Lung (tissue), 12 donors: ENCODE measurements around the gene PPP5C. TPM values are rescaled to one million over a fixed set of nuclear protein-coding genes. Genes with fewer than 3 reads are reported as not detected.

Source experiments
- ATAC-seq: fragments of 200-7000 bp; cut with Tn5 transposase; one replicate; pipeline ENCODE4 v1.9.1; 2020; ENCODE audit warnings: moderate number of reproducible peaks; ENCODE audit not compliant: insufficient read depth, low FRiP score
- DNase-seq, 3 donors: peaks; one replicate each; pipeline ENCODE4 v3.0.0-alpha.2; 2013 to 2017
- H3K27ac ChIP-seq, 2 donors: one replicate each; pipeline ENCODE4 v1.5.1; 2013; ENCODE audit warnings: mild to moderate bottlenecking in 2 of 2, moderate library complexity in 2 of 2, control low read depth in 1 of 2, inconsistent platforms in 1 of 2, low read depth in 1 of 2, low read length in 1 of 2
- H3K27me3 ChIP-seq, 3 donors: one replicate each; pipeline ENCODE4 v1.5.1; 2013; ENCODE audit warnings: low read length in 2 of 3; ENCODE audit not compliant: control insufficient read depth in 3 of 3, insufficient read depth in 3 of 3
- H3K36me3 ChIP-seq, 4 donors: one replicate each; pipeline ENCODE4 v1.5.1; 2013; ENCODE audit warnings: low read length in 4 of 4, mild to moderate bottlenecking in 1 of 4, moderate library complexity in 1 of 4; ENCODE audit not compliant: control insufficient read depth in 4 of 4, insufficient read depth in 4 of 4
- H3K4me1 ChIP-seq, 5 donors: one replicate each; pipeline ENCODE4 v1.5.1; 2013; ENCODE audit warnings: low read length in 5 of 5, mild to moderate bottlenecking in 2 of 5, moderate library complexity in 1 of 5; ENCODE audit not compliant: control insufficient read depth in 5 of 5, insufficient read depth in 5 of 5
- H3K4me3 ChIP-seq: one replicate; pipeline ENCODE4 v1.5.1; 2013; ENCODE audit warnings: mild to moderate bottlenecking, control low read depth, moderate library complexity
- H3K9ac ChIP-seq, 2 donors: one replicate each; pipeline ENCODE4 v1.5.1; 2013; ENCODE audit warnings: low read length in 2 of 2, control low read depth in 1 of 2; ENCODE audit not compliant: insufficient read depth in 1 of 2
- H3K9me3 ChIP-seq, 4 donors: one replicate each; pipeline ENCODE4 v1.5.1; 2013; ENCODE audit warnings: low read length in 3 of 4, mild to moderate bottlenecking in 1 of 4, moderate library complexity in 1 of 4; ENCODE audit not compliant: control insufficient read depth in 4 of 4, insufficient read depth in 3 of 4
- CTCF ChIP-seq: IDR thresholded peaks from 2 replicates; pipeline ENCODE4 v1.5.1; 2012; ENCODE audit warnings: mild to moderate bottlenecking; ENCODE audit errors: control extremely low read depth, extremely low read depth
- WGBS, 2 donors: extraction: QIAGEN DNeasy Blood & Tissue Kit; methylation state at CpG; one replicate each; pipeline ENCODE4 v1.1.7; 2013; 5-methylcytosine and 5-hydroxymethylcytosine counted together
- polyA plus RNA-seq, 2 donors: library from polyadenylated mRNA; stranded (reverse); fragments of 200-250 nt; gene quantifications; one replicate each; pipeline ENCODE4 v1.2.1, GENCODE V29; 2013
- total RNA-seq, 2 donors: library from RNA; depleted of rRNA in 1 of 2; stranded (reverse); fragments of >200 nt in 1 of 2; gene quantifications; one replicate each; pipeline ENCODE4 v1.2.1, GENCODE V29; 2014 to 2021
- donor health status: control.
- donor health status: control.
- donor health status: Bipolar disorder and iron deficiency.
- donor health status: healthy.
- donor health status: DM: yes; HTN: yes; CAD: no.

The PPP5C gene
- total and polyA plus RNA-seq, 4 donors: 48.5 to 69.8 (median 54.6) TPM

- no peak overlapping the region for H3K27ac ChIP-seq
- no peak for TF ChIP-seq CTCF
- peaks cover 10 to 24% (median 11%) of the 10 kb centered on the region in 4 donors for H3K36me3 ChIP-seq
- H3K9me3 ChIP-seq: no peaks in the 10 kb centered on the region
- DNase-seq (no peak), ATAC-seq (no peak)
- WGBS, 2 donors: 89 to 94% methylated on average over 4 of the region's 4 CpGs
- no peak overlapping the region for H3K9ac ChIP-seq
- H3K4me3 ChIP-seq: no peak overlapping the region
- no peaks in the 10 kb centered on the region for H3K4me1 ChIP-seq
- H3K27me3 ChIP-seq: no peaks in the 10 kb centered on the region
Measured at GRCh38 chr19:46365561-46365960, 18.7 kb downstream of the PPP5C start.

- Histone ChIP-seq H3K4me1 (peaks cover 0 to 7% (median 0%) of the 10 kb centered on the region in 5 donors), H3K27ac (no peak overlapping the region), H3K4me3 (no peak overlapping the region), H3K27me3 (no peaks in the 10 kb centered on the region), H3K36me3 (peaks cover 11 to 24% (median 13%) of the 10 kb centered on the region in 4 donors), H3K9ac (no peak overlapping the region), H3K9me3 (no peaks in the 10 kb centered on the region)
- WGBS, 2 donors: 93 to 94% methylated on average over 9 of the region's 9 CpGs
- DNase-seq: no peak
- ATAC-seq: no peak
- TF ChIP-seq CTCF: no peak
Measured at GRCh38 chr19:46366620-46367292, 19.9 kb downstream of the PPP5C start.

- DNase-seq: no peak
- WGBS, 2 donors: 93 to 98% methylated on average over 5 of the region's 5 CpGs
- no peaks in the 10 kb centered on the region for H3K9me3 ChIP-seq
- H3K36me3 ChIP-seq: peaks cover 11 to 24% (median 13%) of the 10 kb centered on the region in 4 donors
- TF ChIP-seq CTCF: no peak
- H3K27me3 ChIP-seq: no peaks in the 10 kb centered on the region
- peaks cover 0 to 7% (median 0%) of the 10 kb centered on the region in 5 donors for H3K4me1 ChIP-seq
- H3K4me3 ChIP-seq: no peak overlapping the region
- H3K27ac ChIP-seq: no peak overlapping the region
- no peak overlapping the region for H3K9ac ChIP-seq
- no peak for ATAC-seq
Measured at GRCh38 chr19:46367426-46367825, 20.5 kb downstream of the PPP5C start.
